DOHH2 (cell line): Measurements from ENCODE around the gene MEF2A.

Experiments used
- EZH2phosphoT487 ChIP-seq: fragments of 200-600 bp; sonication (generic); IDR thresholded peaks from 2 replicates; pipeline ENCODE4 v1.6.1; 2017; ENCODE audit warnings: borderline replicate concordance, mild to moderate bottlenecking, antibody characterized with exemption, low read length, moderate library complexity, mixed read lengths
- TF ChIP-seq, protein P1 (sequence below): fragments of 200-600 bp; sonication (generic); IDR thresholded peaks from one replicate; pipeline ENCODE4 v1.5.1; 2014; ENCODE audit warnings: antibody characterized with exemption, mild to moderate bottlenecking, low read depth, low read length; ENCODE audit not compliant: poor library complexity, severe bottlenecking

DNA sequence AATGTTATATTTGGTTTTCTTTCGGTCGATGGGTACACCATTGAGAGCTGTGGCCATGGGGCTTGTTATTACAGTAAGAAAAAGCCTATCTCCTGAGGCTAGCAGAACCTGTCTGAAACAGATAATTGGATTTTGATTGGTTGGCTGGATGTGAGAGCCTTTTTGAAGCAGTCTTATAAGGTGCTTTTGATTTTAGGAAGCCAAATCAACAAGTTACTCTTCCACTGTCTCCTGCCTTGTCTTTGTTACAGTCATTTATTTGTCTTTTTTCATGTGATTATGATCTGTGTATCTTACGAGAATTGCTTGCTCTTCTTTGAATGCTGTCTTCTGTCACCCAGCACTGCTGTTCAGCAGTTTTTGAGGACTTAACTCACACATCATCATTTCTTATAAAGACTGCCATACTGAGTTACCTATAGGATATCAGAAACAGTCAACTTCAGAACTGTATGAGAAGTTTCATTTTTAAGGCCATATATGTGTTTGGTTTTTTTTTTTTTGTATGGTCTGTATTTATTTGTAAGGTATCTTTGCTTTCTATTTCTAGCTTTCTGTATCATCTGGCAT is 51.1 kb downstream of the MEF2A start:
- TF ChIP-seq, protein P1, sequence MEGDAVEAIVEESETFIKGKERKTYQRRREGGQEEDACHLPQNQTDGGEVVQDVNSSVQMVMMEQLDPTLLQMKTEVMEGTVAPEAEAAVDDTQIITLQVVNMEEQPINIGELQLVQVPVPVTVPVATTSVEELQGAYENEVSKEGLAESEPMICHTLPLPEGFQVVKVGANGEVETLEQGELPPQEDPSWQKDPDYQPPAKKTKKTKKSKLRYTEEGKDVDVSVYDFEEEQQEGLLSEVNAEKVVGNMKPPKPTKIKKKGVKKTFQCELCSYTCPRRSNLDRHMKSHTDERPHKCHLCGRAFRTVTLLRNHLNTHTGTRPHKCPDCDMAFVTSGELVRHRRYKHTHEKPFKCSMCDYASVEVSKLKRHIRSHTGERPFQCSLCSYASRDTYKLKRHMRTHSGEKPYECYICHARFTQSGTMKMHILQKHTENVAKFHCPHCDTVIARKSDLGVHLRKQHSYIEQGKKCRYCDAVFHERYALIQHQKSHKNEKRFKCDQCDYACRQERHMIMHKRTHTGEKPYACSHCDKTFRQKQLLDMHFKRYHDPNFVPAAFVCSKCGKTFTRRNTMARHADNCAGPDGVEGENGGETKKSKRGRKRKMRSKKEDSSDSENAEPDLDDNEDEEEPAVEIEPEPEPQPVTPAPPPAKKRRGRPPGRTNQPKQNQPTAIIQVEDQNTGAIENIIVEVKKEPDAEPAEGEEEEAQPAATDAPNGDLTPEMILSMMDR, result no peak
- no peak for TF ChIP-seq EZH2phosphoT487
